ENCODE measurements around the gene RIMBP2. TPM values are rescaled to one million over a fixed set of nuclear protein-coding genes. Genes with fewer than 3 reads are reported as not detected.

The RIMBP2 gene
- total RNA-seq, 5 donors from 2014 or later (not counting 1 experiment from before 2014, with no cell fraction given): 0.10 to 0.38 TPM; not detected in 3

DNA sequence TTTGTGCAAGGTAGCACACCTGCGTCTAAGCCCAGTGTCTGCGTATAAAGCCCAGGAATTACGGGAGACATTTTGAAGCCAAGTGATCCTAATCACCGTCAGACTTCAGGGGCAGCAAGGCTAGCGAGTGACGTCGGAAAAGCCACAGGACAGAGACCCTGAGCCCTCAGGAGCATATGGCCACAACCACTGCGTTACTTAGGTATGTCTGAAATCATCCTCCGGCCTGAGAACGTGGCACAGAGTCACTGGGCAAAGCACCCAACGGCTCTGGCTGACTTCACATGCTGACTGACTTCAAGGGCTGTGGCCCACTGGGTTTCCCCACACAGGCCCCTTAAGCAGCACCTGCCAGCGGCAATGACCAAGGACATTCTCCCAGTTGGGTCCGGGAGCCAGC, 71.5 kb downstream of the RIMBP2 start:
- DNase-seq (no peak), ATAC-seq (replicated peaks in 1 of 4) (no peak)
- no peak overlapping the region for H3K27ac ChIP-seq (ENCODE audit: low read length)
- Mint-ChIP-seq H3K36me3 (no peaks in the 10 kb centered on the region), H3K27ac (no peak overlapping the region), H3K4me1 (no peaks in the 10 kb centered on the region), H3K9me3 (no peaks in the 10 kb centered on the region), H3K27me3 (no peaks in the 10 kb centered on the region), H3K4me3 (no peak overlapping the region)
- POLR2A ChIA-PET: no interaction called here
- WGBS (ENCODE audit: insufficient coverage): 83% methylated on average over 11 of the region's 13 CpGs
- H3K36me3 ChIP-seq (ENCODE audit: control insufficient read depth in 2 of 2, extremely low read depth in 1 of 2, insufficient read depth in 1 of 2, low read length in 1 of 2): no peaks in the 10 kb centered on the region
- CTCF ChIA-PET: no interaction called here
- H3K4me3 ChIP-seq (ENCODE audit: control insufficient read depth in 1 of 2, extremely low read depth in 1 of 2, low read length in 1 of 2): no peak overlapping the region
- no peaks in the 10 kb centered on the region for H3K4me1 ChIP-seq (ENCODE audit: control insufficient read depth in 1 of 2, extremely low read depth in 1 of 2, insufficient read depth in 2 of 2, low read length in 2 of 2)
- no peaks in the 10 kb centered on the region for H3K9me3 ChIP-seq
- H3K27me3 ChIP-seq (replicated peaks in 1 of 2; ENCODE audit: control insufficient read depth in 2 of 2, extremely low read depth in 1 of 2, insufficient read depth in 2 of 2, low read length in 1 of 2): peaks cover 0 to 16% of the 10 kb centered on the region in 2 experiments

DNA sequence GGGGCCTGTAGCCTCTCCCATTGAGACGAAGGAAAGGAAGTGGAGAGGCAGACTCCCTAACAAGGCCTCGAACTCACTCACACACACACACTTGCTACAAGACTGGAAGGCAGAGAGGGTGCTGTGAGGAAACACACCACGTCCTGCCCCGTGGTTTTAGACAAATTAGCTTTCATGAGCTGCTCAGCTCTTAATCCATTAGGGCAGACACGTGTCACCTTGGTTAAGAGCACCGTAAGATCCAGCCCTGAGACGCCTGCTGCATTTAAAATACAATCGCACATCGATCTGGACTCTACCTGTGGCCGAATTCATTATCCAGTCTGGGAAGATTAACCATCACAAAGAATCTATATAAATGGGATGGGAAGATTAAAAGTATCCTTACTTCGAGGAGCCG, 72.0 kb downstream of the RIMBP2 start:
- H3K27ac Mint-ChIP-seq: no peak overlapping the region
- CTCF ChIA-PET: interaction anchor here in 1 of 2 donors (0.5 kb wide), 1 partner anchor 18 kb away, joined by 3 read pairs; no protein-coding TSS in a partner anchor
- H3K27me3 Mint-ChIP-seq: no peaks in the 10 kb centered on the region
- WGBS (ENCODE audit: insufficient coverage): 63% methylated on average over 10 of the region's 12 CpGs
- H3K27me3 ChIP-seq (replicated peaks in 1 of 2; ENCODE audit: control insufficient read depth in 2 of 2, extremely low read depth in 1 of 2, insufficient read depth in 2 of 2, low read length in 1 of 2): peaks cover 0 to 16% of the 10 kb centered on the region in 2 experiments
- no peak for ATAC-seq (replicated peaks in 1 of 4)
- no peaks in the 10 kb centered on the region for H3K36me3 ChIP-seq (ENCODE audit: control insufficient read depth in 2 of 2, extremely low read depth in 1 of 2, insufficient read depth in 1 of 2, low read length in 1 of 2)
- H3K4me1 Mint-ChIP-seq: no peaks in the 10 kb centered on the region
- no peaks in the 10 kb centered on the region for H3K9me3 Mint-ChIP-seq
- POLR2A ChIA-PET: no interaction called here
- no peaks in the 10 kb centered on the region for H3K9me3 ChIP-seq
- H3K4me1 ChIP-seq (ENCODE audit: control insufficient read depth in 1 of 2, extremely low read depth in 1 of 2, insufficient read depth in 2 of 2, low read length in 2 of 2): no peaks in the 10 kb centered on the region
- H3K4me3 ChIP-seq (ENCODE audit: control insufficient read depth in 1 of 2, extremely low read depth in 1 of 2, low read length in 1 of 2): no peak overlapping the region
- no peaks in the 10 kb centered on the region for H3K36me3 Mint-ChIP-seq
- H3K4me3 Mint-ChIP-seq: no peak overlapping the region
- no peak for DNase-seq
- H3K27ac ChIP-seq (ENCODE audit: low read length): no peak overlapping the region

DNA sequence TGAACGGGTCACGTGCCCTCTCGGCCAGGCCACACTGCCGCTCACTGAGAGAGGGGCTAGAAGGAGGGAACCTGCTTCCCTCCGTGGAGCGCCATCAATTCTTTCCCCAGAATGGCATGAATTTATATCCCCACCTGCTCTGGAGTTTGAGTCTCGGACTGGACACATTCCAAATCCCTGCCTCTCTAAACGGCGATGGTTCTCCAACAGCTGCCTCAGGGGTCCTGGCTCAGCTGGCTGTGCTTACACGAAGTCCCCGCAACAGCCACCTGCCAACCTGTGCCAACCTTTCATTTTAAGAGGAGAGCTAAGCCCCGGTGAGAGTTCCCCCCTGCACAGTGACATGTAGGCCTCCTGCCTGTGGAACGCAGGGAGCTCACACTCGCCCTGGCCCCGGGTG, 73.2 kb downstream of the RIMBP2 start:
- no peaks in the 10 kb centered on the region for H3K4me1 Mint-ChIP-seq
- no peaks in the 10 kb centered on the region for H3K27me3 Mint-ChIP-seq
- H3K27ac Mint-ChIP-seq: no peak overlapping the region
- peaks cover 0 to 16% of the 10 kb centered on the region in 2 experiments for H3K27me3 ChIP-seq (replicated peaks in 1 of 2; ENCODE audit: control insufficient read depth in 2 of 2, extremely low read depth in 1 of 2, insufficient read depth in 2 of 2, low read length in 1 of 2)
- H3K9me3 Mint-ChIP-seq: no peaks in the 10 kb centered on the region
- no peak overlapping the region for H3K4me3 ChIP-seq (ENCODE audit: control insufficient read depth in 1 of 2, extremely low read depth in 1 of 2, low read length in 1 of 2)
- CTCF ChIA-PET: no interaction called here
- no peaks in the 10 kb centered on the region for H3K36me3 Mint-ChIP-seq
- H3K9me3 ChIP-seq: no peaks in the 10 kb centered on the region
- H3K4me3 Mint-ChIP-seq: no peak overlapping the region
- no peak for ATAC-seq (replicated peaks in 1 of 4)
- POLR2A ChIA-PET: no interaction called here
- no peak overlapping the region for H3K27ac ChIP-seq (ENCODE audit: low read length)
- no peak for DNase-seq
- 88% methylated on average over 10 of the region's 15 CpGs for WGBS (ENCODE audit: insufficient coverage)
- H3K36me3 ChIP-seq (ENCODE audit: control insufficient read depth in 2 of 2, extremely low read depth in 1 of 2, insufficient read depth in 1 of 2, low read length in 1 of 2): no peaks in the 10 kb centered on the region
- H3K4me1 ChIP-seq (ENCODE audit: control insufficient read depth in 1 of 2, extremely low read depth in 1 of 2, insufficient read depth in 2 of 2, low read length in 2 of 2): no peaks in the 10 kb centered on the region

DNA sequence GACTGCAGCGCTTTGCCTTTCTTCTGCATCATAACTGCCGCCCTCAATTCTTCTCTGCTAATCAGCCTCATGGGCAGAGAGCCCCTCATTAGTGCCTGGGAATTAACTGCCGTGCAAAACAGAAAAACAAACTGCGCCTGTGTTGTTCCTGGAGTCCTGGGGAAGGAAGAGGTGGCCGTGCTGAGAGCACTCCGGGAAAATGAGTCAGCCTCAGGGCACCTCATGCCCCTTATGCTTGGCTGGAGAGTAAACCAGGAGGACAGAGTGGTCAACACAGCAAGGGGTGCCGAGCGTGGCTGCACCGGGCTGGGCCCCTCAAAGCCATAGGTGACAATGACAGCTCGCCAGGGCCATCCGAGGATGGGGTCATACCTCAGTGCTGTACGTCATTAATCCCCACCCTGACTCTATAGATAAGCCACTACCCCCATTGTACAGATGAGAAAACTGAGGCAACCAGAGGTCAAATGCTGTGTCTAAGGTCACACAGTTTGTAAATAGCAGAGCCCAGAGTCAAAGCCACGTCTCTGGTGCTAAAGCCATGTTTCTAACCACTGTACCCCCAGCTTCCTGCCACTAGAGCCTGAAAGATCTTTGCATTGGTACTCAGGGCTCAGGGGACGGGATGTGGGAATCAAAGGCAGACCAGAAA, 74.4 kb downstream of the RIMBP2 start:
- no peaks in the 10 kb centered on the region for H3K36me3 Mint-ChIP-seq
- H3K27me3 ChIP-seq (replicated peaks in 1 of 2; ENCODE audit: control insufficient read depth in 2 of 2, extremely low read depth in 1 of 2, insufficient read depth in 2 of 2, low read length in 1 of 2): peaks cover 0 to 16% of the 10 kb centered on the region in 2 experiments
- H3K4me3 ChIP-seq (ENCODE audit: control insufficient read depth in 1 of 2, extremely low read depth in 1 of 2, low read length in 1 of 2): no peak overlapping the region
- no peak overlapping the region for H3K27ac Mint-ChIP-seq
- H3K27ac ChIP-seq (ENCODE audit: low read length): no peak overlapping the region
- H3K27me3 Mint-ChIP-seq: peaks cover 0 to 4% of the 10 kb centered on the region in 2 donors
- ChIA-PET CTCF (no interaction called here), POLR2A (no interaction called here)
- H3K9me3 ChIP-seq: no peaks in the 10 kb centered on the region
- no peaks in the 10 kb centered on the region for H3K36me3 ChIP-seq (ENCODE audit: control insufficient read depth in 2 of 2, extremely low read depth in 1 of 2, insufficient read depth in 1 of 2, low read length in 1 of 2)
- no peaks in the 10 kb centered on the region for H3K9me3 Mint-ChIP-seq
- no peak for DNase-seq
- no peak for ATAC-seq (replicated peaks in 1 of 4)
- no peaks in the 10 kb centered on the region for H3K4me1 ChIP-seq (ENCODE audit: control insufficient read depth in 1 of 2, extremely low read depth in 1 of 2, insufficient read depth in 2 of 2, low read length in 2 of 2)
- H3K4me1 Mint-ChIP-seq: no peaks in the 10 kb centered on the region
- no peak overlapping the region for H3K4me3 Mint-ChIP-seq
- WGBS (ENCODE audit: insufficient coverage): 81% methylated on average over 7 of the region's 14 CpGs

DNA sequence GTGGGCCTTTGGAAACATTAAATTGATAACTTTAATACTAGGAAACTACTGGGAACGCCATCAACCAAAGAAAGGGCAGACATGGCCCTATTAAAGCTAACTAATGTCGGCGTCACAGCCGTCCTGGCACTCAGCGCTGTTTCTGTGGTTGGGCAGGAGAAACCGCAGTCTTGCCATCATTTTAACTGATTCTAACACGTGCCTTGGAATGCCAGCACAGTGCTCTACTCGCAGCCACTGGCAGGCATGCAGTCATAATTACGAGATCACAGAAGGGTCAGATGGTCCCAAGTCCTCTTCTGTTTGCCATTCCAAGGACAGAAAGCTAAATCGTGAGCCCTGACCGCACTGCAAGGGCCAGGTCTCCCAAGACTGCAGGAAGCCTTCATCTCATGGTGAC, 75.2 kb downstream of the RIMBP2 start:
- Mint-ChIP-seq H3K4me1 (no peaks in the 10 kb centered on the region), H3K4me3 (no peak overlapping the region), H3K9me3 (no peaks in the 10 kb centered on the region), H3K27ac (no peak overlapping the region), H3K36me3 (no peaks in the 10 kb centered on the region), H3K27me3 (peaks cover 0 to 8% of the 10 kb centered on the region in 2 donors)
- H3K27ac ChIP-seq (ENCODE audit: low read length): no peak overlapping the region
- H3K9me3 ChIP-seq: no peaks in the 10 kb centered on the region
- ChIA-PET CTCF (no interaction called here), POLR2A (no interaction called here)
- H3K4me3 ChIP-seq (ENCODE audit: control insufficient read depth in 1 of 2, extremely low read depth in 1 of 2, low read length in 1 of 2): no peak overlapping the region
- 81% methylated on average over 11 of the region's 11 CpGs for WGBS (ENCODE audit: insufficient coverage)
- no peaks in the 10 kb centered on the region for H3K4me1 ChIP-seq (ENCODE audit: control insufficient read depth in 1 of 2, extremely low read depth in 1 of 2, insufficient read depth in 2 of 2, low read length in 2 of 2)
- H3K36me3 ChIP-seq (ENCODE audit: control insufficient read depth in 2 of 2, extremely low read depth in 1 of 2, insufficient read depth in 1 of 2, low read length in 1 of 2): no peaks in the 10 kb centered on the region
- DNase-seq (no peak), ATAC-seq (replicated peaks in 1 of 4) (no peak)
- H3K27me3 ChIP-seq (replicated peaks in 1 of 2; ENCODE audit: control insufficient read depth in 2 of 2, extremely low read depth in 1 of 2, insufficient read depth in 2 of 2, low read length in 1 of 2): peaks cover 0 to 16% of the 10 kb centered on the region in 2 experiments

DNA sequence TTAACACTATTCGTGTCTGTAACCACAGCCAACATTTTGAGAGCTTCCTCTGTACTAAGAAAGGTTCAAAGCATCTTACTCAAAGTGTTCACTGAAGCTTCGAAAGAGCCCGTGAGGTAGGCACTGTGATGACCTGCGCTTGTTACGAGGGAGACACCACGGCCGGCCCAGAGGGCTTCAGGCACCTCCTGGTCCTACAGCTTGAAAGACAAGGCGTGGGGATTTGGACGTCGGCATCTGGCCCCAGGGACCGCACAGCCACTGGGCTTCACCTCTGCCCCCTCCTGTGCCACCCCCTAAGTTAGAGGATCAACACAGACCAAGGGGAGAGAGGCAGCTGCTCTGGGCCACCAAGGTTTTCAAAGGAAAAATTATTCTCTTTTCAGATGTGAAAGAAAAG, 75.6 kb downstream of the RIMBP2 start:
- ChIA-PET CTCF (no interaction called here), POLR2A (no interaction called here)
- ATAC-seq (replicated peaks in 1 of 4): no peak
- Histone ChIP-seq H3K4me3 (ENCODE audit: control insufficient read depth in 1 of 2, extremely low read depth in 1 of 2, low read length in 1 of 2) (no peak overlapping the region), H3K4me1 (ENCODE audit: control insufficient read depth in 1 of 2, extremely low read depth in 1 of 2, insufficient read depth in 2 of 2, low read length in 2 of 2) (no peaks in the 10 kb centered on the region), H3K27ac (ENCODE audit: low read length) (no peak overlapping the region), H3K36me3 (ENCODE audit: control insufficient read depth in 2 of 2, extremely low read depth in 1 of 2, insufficient read depth in 1 of 2, low read length in 1 of 2) (no peaks in the 10 kb centered on the region), H3K9me3 (no peaks in the 10 kb centered on the region), H3K27me3 (replicated peaks in 1 of 2; ENCODE audit: control insufficient read depth in 2 of 2, extremely low read depth in 1 of 2, insufficient read depth in 2 of 2, low read length in 1 of 2) (peaks cover 0 to 20% of the 10 kb centered on the region in 2 experiments)
- Mint-ChIP-seq H3K4me1 (no peaks in the 10 kb centered on the region), H3K36me3 (no peaks in the 10 kb centered on the region), H3K27me3 (peaks cover 0 to 10% of the 10 kb centered on the region in 2 donors), H3K4me3 (no peak overlapping the region), H3K9me3 (no peaks in the 10 kb centered on the region), H3K27ac (no peak overlapping the region)
- no peak for DNase-seq
- 85% methylated on average over 11 of the region's 11 CpGs for WGBS (ENCODE audit: insufficient coverage)

Data from T-cell (primary cell).